ENCODE data around the gene CDADC1.

GRCh38 chr13:49342454-49342853, 94.7 kb downstream of the CDADC1 start:
- no peak for TF ChIP-seq EZH2phosphoT487 (IDR thresholded peaks at IDR 0.05; ENCODE audit: insufficient read depth, low read depth)
- TF ChIP-seq EZH2 (IDR thresholded peaks at IDR 0.05; ENCODE audit: insufficient read depth, poor library complexity, severe bottlenecking) = no peak

Data from GM23248 (cell line).